AG10803 (cell line): ENCODE results near the gene SAPCD2.

Experiments
- DNase-seq: peaks from one replicate; pipeline ENCODE4 v3.0.0; 2010; ENCODE audit warnings: low read depth
- H3K4me3 ChIP-seq: 2 replicates; pipeline ENCODE4 v1.5.1; 2011; ENCODE audit warnings: mild to moderate bottlenecking, low read length, control low read depth
- TF ChIP-seq, protein P1 (sequence below): conservative IDR thresholded peaks from 2 replicates; pipeline ENCODE4 v1.5.1; 2011; ENCODE audit warnings: mild to moderate bottlenecking, low read length, control low read depth, inconsistent platforms

Gene SAPCD2

DNA sequence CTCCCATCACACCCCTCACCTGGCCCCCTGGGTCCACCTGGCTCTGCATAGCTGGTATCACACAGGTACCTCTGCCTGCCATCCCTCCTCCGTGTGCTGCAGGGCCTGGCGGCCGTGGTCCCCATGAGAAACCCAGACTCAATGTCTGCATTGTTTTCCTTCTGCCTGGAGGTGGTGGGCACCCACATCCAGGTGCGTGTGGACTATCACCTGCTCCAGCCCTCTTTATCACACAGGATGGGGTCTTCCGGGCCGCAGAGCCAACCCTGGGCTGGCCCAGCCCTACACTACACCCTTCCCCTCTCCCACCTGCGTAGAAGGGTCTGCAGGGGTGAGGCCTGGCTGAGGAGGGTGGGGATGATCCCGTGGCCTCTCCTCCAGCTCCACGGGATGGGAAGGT is 31.4 kb downstream of the SAPCD2 start:
- TF ChIP-seq, protein P1, sequence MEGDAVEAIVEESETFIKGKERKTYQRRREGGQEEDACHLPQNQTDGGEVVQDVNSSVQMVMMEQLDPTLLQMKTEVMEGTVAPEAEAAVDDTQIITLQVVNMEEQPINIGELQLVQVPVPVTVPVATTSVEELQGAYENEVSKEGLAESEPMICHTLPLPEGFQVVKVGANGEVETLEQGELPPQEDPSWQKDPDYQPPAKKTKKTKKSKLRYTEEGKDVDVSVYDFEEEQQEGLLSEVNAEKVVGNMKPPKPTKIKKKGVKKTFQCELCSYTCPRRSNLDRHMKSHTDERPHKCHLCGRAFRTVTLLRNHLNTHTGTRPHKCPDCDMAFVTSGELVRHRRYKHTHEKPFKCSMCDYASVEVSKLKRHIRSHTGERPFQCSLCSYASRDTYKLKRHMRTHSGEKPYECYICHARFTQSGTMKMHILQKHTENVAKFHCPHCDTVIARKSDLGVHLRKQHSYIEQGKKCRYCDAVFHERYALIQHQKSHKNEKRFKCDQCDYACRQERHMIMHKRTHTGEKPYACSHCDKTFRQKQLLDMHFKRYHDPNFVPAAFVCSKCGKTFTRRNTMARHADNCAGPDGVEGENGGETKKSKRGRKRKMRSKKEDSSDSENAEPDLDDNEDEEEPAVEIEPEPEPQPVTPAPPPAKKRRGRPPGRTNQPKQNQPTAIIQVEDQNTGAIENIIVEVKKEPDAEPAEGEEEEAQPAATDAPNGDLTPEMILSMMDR = no peak
- H3K4me3 ChIP-seq = no peak overlapping the region
- no peak for DNase-seq

DNA sequence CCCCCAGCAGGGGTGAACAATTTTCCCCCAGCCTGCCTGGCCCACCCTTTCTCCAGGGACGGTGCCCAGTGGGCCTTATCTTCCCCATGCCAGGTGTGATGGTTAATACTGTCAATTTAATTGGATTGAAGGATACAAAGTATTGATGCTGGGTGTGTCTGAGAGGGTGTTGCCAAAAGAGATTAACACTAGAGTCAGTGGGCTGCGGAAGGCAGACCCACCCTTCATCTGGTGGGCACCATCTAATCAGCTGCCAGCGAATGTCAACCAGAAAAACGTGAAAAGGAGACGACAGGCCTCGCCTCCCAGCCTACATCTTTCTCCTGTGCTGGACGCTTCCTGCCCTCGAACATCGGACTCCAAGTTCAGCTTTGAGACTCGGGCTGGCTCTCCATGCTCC is 32.9 kb downstream of the SAPCD2 start:
- H3K4me3 ChIP-seq = no peak overlapping the region
- no peak for DNase-seq
- TF ChIP-seq, protein P1 = no peak

DNA sequence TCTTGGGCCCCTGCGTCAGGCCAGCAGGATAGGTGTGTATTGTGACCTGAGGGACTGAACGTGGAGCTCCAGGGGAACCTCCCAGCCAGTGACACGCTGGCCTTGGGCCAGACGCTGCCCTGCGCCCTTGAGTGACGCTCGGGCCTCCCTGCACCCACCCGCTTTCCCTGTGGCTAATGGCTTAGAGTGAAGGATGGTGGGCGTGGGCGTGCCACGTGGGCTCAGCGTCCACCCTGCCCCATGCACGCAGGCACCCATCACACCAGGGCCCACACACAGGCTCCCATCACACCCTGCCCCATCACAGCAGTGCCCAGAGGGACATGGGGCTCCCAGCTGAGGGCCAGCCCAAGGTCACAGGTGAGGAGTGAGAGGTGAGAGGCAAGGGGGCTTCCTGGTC is 33.3 kb downstream of the SAPCD2 start:
- H3K4me3 ChIP-seq = no peak overlapping the region
- TF ChIP-seq, protein P1 = no peak
- DNase-seq = no peak

DNA sequence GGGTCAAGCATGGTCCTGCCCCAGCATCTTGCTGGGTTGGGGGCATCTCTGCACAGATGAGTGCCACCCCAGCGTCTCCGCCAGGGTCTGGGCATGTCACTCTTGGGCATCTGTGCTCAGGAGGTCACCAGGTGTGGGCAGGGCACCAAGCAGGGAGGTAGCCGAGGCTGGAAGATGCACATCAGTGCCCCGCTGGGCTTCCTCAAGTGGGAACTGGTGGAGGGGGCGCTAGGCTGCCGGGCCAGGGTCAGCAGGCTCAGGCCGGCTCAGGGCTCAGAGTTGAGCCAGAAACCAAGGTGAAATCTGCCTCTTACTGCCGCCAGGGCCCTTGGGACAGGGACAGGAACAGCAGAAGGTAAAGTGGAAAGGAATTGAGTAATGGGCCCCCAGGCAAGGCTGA is 34.4 kb downstream of the SAPCD2 start:
- DNase-seq = no peak
- no peak overlapping the region for H3K4me3 ChIP-seq
- TF ChIP-seq, protein P1 = no peak

DNA sequence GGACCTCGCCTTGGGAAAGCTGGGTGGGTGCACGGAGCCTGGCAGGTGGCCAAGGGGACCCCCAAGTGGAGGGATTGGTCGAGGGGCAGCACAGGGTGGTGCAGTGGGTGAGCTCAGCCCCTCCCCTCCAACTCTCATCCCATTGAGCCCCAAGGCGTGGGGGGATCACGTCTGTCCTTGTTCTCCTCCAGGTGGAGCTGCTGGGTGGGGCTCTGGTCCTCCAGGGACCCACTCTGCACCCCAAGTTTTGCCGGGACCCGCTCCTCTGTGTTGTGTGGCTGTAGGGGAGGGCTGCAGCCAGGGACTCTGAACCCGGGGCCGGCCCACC is 34.9 kb downstream of the SAPCD2 start:
- H3K4me3 ChIP-seq = no peak overlapping the region
- TF ChIP-seq, protein P1 = no peak
- DNase-seq = no peak

DNA sequence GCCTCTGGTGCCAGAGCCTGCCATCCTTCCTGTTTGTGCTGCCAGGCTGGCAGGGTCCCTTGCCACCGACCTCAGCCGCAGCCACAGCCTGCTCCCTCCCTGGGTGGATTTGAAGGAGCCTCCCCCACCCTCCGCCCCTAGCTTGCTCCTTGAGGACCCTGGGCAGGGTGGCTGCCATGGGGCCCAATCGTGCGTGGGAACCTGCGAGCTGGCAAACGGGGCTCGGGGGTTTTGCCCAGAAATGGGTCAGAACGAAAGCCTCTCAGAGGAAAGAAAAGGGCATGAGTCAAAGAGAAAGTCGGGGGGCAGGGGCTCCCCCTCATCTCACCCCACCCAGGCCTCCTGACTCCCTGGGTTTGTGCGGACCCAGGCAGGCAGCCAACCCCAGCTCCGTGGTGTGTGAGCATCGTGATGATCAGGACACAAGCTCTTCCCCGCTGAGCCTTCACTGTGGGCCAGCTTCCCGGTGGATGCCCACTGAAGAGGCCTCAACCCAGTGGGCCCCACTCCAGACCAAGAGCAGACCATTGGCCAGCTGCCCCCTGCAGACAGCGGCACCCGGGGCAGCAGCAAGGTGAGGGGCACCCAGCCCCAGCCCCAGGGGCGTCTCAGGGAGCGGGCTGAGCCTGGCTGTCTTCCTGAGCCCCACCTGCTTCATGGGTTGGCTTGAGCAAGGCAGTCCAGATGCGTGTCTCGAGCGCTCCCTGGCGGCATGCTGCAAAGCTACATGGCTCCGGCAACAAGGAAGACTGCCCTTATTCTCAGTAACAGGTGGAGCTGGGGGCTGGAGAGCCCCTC is 35.4 kb downstream of the SAPCD2 start:
- peak; percentile 75 for DNase-seq
- H3K4me3 ChIP-seq = no peak overlapping the region

More for the DNA sequence above, 35.4 kb downstream of the SAPCD2 start:
- TF ChIP-seq, protein P1 = peak; percentile 82
